ENCODE data around the gene PLEKHA1.

GRCh38 chr10:122368502-122369254, 5.8 kb upstream of the PLEKHA1 start:
- TF ChIP-seq POLR2AphosphoS5 (IDR thresholded peaks at IDR 0.05; ENCODE audit: low read depth, low read length) (no peak), SIN3A (IDR thresholded peaks at IDR 0.05; ENCODE audit: borderline replicate concordance, insufficient read depth, low read length) (no peak), REST (IDR thresholded peaks at IDR 0.05; ENCODE audit: insufficient read depth in 1 of 2, low read depth in 2 of 2, low read length in 2 of 2) (no peak)

All from PFSK-1 (cell line).